GM18868 (cell line): ENCODE measurements around the gene CIAO2B.

Experiments
- ATAC-seq: cut with Tn5 transposase; IDR thresholded peaks from one replicate; pipeline ENCODE4 v1.9.1; 2021; ENCODE audit warnings: mild to moderate bottlenecking, moderate library complexity; ENCODE audit not compliant: unreplicated experiment

Gene CIAO2B

GRCh38 chr16:66890799-66891198 is 43.4 kb downstream of the CIAO2B start:
- no peak for ATAC-seq

DNA sequence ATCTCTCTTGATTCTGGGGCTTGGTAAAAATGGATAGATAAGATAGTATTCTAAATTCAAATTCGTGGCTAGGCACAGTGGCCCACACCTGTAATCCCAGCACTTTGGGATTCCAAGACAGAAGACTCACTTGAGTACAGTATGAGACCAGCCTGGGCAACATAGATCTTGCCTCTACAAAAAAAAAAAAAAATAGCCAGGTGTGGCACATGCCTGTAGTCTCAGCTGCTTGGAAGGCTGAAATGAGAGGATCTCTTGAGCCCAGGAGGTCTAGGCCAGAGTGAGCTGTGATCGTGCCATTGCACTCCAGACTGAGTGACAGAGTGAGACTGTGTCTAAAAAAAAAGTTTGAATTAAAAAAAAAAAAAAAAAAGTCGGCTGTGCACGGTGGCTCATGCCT is 44.6 kb downstream of the CIAO2B start:
- ATAC-seq = no peak

GRCh38 chr16:66888647-66889615 is 45.3 kb downstream of the CIAO2B start:
- ATAC-seq = no peak

DNA sequence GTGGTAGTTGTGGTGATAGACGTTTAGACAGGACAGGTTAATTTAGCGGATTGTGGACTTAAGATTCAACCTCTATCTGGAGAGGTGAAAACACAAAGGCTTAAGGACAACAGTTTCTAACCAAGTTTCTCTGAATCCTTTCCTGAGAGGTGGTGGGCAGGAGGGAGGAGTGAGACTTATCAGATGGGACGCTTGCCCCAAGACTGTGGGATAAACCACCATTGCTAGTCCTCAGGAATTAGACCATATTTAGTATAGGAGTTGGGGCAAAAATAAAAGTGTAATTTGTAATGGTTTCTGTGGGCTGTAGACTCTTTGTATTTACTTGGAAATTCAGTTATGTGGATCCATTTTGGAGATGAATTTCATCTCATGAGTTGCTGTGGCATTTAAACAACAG is 47.3 kb downstream of the CIAO2B start:
- no peak for ATAC-seq

DNA sequence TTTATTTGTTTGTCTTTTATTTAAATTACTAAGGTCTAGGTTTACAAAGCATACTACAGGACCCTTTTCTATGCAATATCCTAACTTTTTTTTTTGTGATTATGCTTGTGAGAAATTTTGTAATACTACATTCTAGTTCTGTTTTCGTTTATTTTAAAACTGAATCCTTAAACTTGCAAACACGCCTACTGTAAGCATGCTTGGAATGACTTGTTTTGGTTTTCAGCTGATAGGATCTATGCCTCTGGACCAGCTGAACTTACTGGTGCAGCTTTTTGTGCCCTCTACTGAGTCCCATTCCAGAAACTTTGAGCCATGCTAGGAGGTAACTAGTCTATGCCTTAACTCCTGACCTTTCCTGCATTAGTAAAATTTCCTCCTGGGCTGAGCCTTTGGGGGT is 47.9 kb downstream of the CIAO2B start:
- no peak for ATAC-seq

GRCh38 chr16:66885491-66885890 is 48.7 kb downstream of the CIAO2B start:
- ATAC-seq = no peak

DNA sequence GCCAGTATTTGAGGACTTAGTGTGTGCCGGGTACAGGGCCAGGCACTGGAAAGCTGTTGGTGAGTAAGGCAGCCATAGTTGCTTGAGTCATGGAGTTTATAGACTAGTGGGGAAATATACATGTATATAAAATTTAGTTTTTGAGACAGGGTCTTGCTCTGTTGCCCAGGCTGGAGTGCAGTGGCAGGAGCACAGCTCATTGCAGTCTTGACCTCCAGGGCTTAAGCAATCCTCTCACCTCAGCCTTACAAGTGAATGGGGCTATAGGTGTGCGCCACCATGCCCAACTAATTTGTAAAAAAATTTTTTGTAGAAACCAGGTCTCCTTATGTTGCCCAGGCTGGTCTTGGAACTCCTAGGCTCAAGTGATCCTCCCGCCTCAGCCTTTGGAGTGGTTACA is 51.5 kb downstream of the CIAO2B start:
- no peak for ATAC-seq
